ENCODE measurements around the gene PKN2.

DNA sequence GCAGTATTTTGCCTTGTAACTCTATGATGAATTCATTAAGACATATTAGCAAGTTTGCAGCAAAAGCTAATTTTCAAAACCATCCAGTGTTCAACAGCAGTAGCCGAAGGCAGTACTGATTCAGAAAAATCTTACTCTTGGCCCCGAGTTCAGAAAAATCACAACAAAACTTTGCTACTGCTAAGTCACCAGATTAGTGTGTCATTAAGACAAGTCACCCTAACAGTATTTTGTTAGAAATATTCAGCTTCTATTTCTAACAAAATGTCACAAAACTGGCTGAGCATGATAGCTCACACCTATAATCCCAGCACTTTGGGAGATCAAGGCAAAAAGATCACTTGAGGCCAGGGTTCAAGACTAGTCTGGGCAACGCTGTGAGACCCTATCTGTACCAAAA lies 199.1 kb downstream of the PKN2 start:
- no peak for TF ChIP-seq NR1H2 (CRISPR knock-in tag; IDR thresholded peaks at IDR 0.05)
- TF ChIP-seq, protein P1, sequence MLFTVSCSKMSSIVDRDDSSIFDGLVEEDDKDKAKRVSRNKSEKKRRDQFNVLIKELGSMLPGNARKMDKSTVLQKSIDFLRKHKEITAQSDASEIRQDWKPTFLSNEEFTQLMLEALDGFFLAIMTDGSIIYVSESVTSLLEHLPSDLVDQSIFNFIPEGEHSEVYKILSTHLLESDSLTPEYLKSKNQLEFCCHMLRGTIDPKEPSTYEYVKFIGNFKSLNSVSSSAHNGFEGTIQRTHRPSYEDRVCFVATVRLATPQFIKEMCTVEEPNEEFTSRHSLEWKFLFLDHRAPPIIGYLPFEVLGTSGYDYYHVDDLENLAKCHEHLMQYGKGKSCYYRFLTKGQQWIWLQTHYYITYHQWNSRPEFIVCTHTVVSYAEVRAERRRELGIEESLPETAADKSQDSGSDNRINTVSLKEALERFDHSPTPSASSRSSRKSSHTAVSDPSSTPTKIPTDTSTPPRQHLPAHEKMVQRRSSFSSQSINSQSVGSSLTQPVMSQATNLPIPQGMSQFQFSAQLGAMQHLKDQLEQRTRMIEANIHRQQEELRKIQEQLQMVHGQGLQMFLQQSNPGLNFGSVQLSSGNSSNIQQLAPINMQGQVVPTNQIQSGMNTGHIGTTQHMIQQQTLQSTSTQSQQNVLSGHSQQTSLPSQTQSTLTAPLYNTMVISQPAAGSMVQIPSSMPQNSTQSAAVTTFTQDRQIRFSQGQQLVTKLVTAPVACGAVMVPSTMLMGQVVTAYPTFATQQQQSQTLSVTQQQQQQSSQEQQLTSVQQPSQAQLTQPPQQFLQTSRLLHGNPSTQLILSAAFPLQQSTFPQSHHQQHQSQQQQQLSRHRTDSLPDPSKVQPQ (CRISPR knock-in tag; IDR thresholded peaks at IDR 0.05; ENCODE audit: borderline replicate concordance) = no peak
- TF ChIP-seq POLR2A (conservative IDR thresholded peaks at IDR 0.05) = no peak
- TF ChIP-seq FIP1L1 (IDR thresholded peaks at IDR 0.05; ENCODE audit: low read depth, low read length, poor library complexity, severe bottlenecking) = no peak
- no peak for TF ChIP-seq BRF1 (IDR thresholded peaks at IDR 0.05; ENCODE audit: borderline replicate concordance, extremely low read depth, insufficient read length)
- no peak for TF ChIP-seq HDAC6 (IDR thresholded peaks at IDR 0.05; ENCODE audit: low read depth, low read length)
- TF ChIP-seq ETV5 (CRISPR knock-in tag; IDR thresholded peaks at IDR 0.05; ENCODE audit: low read depth) = no peak

All from K562 (cell line).